HG02938 (cell line): Measurements from ENCODE around the gene TSPAN4.

Experiments used
- ATAC-seq: cut with Tn5 transposase; IDR thresholded peaks from one replicate; pipeline ENCODE4 v1.9.1; 2021; ENCODE audit warnings: mild to moderate bottlenecking, moderate library complexity; ENCODE audit not compliant: unreplicated experiment

The TSPAN4 gene

GRCh38 chr11:833114-833791 is 9.4 kb upstream of the TSPAN4 start:
- ATAC-seq, result no peak

- ATAC-seq, result no peak
These were observed 8.8 kb upstream of the TSPAN4 start for GRCh38 chr11:833849-834311.

- ATAC-seq, result no peak
These were observed 8.0 kb upstream of the TSPAN4 start for GRCh38 chr11:834371-835316.

GRCh38 chr11:836274-836673 is 6.4 kb upstream of the TSPAN4 start:
- no peak for ATAC-seq

- no peak for ATAC-seq
These were observed 6.0 kb upstream of the TSPAN4 start for GRCh38 chr11:836700-837099.

- ATAC-seq, result no peak
These were observed 5.3 kb upstream of the TSPAN4 start for GRCh38 chr11:837189-837989.

GRCh38 chr11:837990-838307 is 4.7 kb upstream of the TSPAN4 start:
- ATAC-seq, result no peak

- no peak for ATAC-seq
These were observed 4.0 kb upstream of the TSPAN4 start for GRCh38 chr11:838441-839279.

- no peak for ATAC-seq
These were observed 3.4 kb upstream of the TSPAN4 start for GRCh38 chr11:839280-839623.

- ATAC-seq, result no peak
These were observed 2.6 kb upstream of the TSPAN4 start for GRCh38 chr11:839875-840617.

GRCh38 chr11:841981-842369 is 677 bp upstream of the TSPAN4 start:
- no peak for ATAC-seq

GRCh38 chr11:843086-843734 is 558 bp downstream of the TSPAN4 start:
- peak; percentile 2 for ATAC-seq

- ATAC-seq, result no peak
These were observed 1.4 kb downstream of the TSPAN4 start for GRCh38 chr11:843818-844692.

GRCh38 chr11:844693-845644 is 2.3 kb downstream of the TSPAN4 start:
- no peak for ATAC-seq

- ATAC-seq, result no peak
These were observed 3.3 kb downstream of the TSPAN4 start for GRCh38 chr11:845872-846495.

- no peak for ATAC-seq
These were observed 3.9 kb downstream of the TSPAN4 start for GRCh38 chr11:846496-847098.
